Activated CD4-positive, alpha-beta memory T cell treated with anti-CD3 and anti-CD28 coated beads, Interleukin-2, amount 10 ng/mL, durations not matched to agents 7 days and 5 days (primary cell): ENCODE data around the gene THADA. TPM values are rescaled to one million over a fixed set of nuclear protein-coding genes. Genes with fewer than 3 reads are reported as not detected.
A peak's percentile ranks its signal among the peaks of the same experiment; 100 is the strongest.
"Not testable (repeated sequence)": the region's sequence is repeated elsewhere in the genome, so short reads cannot be mapped to it uniquely, and the experiment has no call there.

ENCODE experiments used
- CTCF ChIA-PET: fragments of 350-600 bp; sonication (Branson Sonifier 250); formaldehyde crosslinking; loops from one replicate; lab custom pipeline; 2021; ENCODE audit warnings: antibody characterized with exemption, inconsistent platforms; lab: Charles Lee
- POLR2A ChIA-PET: fragments of 350-600 bp; sonication (Branson Sonifier 250); formaldehyde crosslinking; loops from one replicate; lab custom pipeline; 2021; ENCODE audit warnings: antibody characterized with exemption; lab: Charles Lee
- DNase-seq: peaks from one replicate; pipeline ENCODE4 v3.0.0-alpha.2; 2020
- H3K27ac Mint-ChIP-seq: one replicate; pipeline ENCODE4 v1.8.0; 2021; ENCODE audit warnings: mild to moderate bottlenecking, mixed read lengths
- H3K27me3 Mint-ChIP-seq: one replicate; pipeline ENCODE4 v1.8.0; 2021; ENCODE audit warnings: mixed read lengths
- H3K36me3 Mint-ChIP-seq: one replicate; pipeline ENCODE4 v1.8.0; 2021; ENCODE audit warnings: low read depth, mixed read lengths
- H3K4me1 Mint-ChIP-seq: one replicate; pipeline ENCODE4 v1.8.0; 2021; ENCODE audit warnings: mixed read lengths
- H3K4me3 Mint-ChIP-seq: one replicate; pipeline ENCODE4 v1.8.0; 2021; ENCODE audit warnings: mild to moderate bottlenecking, mixed read lengths
- H3K9me3 Mint-ChIP-seq: one replicate; pipeline ENCODE4 v1.8.0; 2021; ENCODE audit warnings: mixed read lengths
- total RNA-seq, 2 experiments: library from RNA; stranded (reverse); gene quantifications; one replicate each; pipeline ENCODE4 v1.2.3, GENCODE V29; 2021

Gene THADA
- total RNA-seq, 2 experiments from 2014 or later = 21.6 to 25.8 TPM

- H3K4me1 Mint-ChIP-seq = peaks cover 54% of the 10 kb centered on the region
- H3K27ac Mint-ChIP-seq = peak overlapping the region; percentile 94
- no peaks in the 10 kb centered on the region for H3K27me3 Mint-ChIP-seq
- POLR2A ChIA-PET = interaction anchor here (0.6 to 7.5 kb wide), 16 partner anchors 8 to 384 kb away, joined by 3 to 80 read pairs (median 4); partner anchors contain the start of gene ZFP36L2
- DNase-seq = no peak
- H3K4me3 Mint-ChIP-seq = peak overlapping the region; percentile 72
- CTCF ChIA-PET = interaction anchor here (0.6 to 3.0 kb wide), 12 partner anchors 8 to 290 kb away, joined by 3 to 15 read pairs (median 6); no protein-coding TSS in a partner anchor
- H3K9me3 Mint-ChIP-seq = no peaks in the 10 kb centered on the region
- H3K36me3 Mint-ChIP-seq = peaks cover 7% of the 10 kb centered on the region
These were observed 401.5 kb downstream of the THADA start for GRCh38 chr2:43194121-43194869.

- H3K4me3 Mint-ChIP-seq = peak overlapping the region; percentile 72
- H3K9me3 Mint-ChIP-seq = no peaks in the 10 kb centered on the region
- peaks cover 7% of the 10 kb centered on the region for H3K36me3 Mint-ChIP-seq
- DNase-seq = no peak
- no peaks in the 10 kb centered on the region for H3K27me3 Mint-ChIP-seq
- peak overlapping the region; percentile 94 for H3K27ac Mint-ChIP-seq
- ChIA-PET POLR2A (interaction anchor here (0.6 to 7.5 kb wide), 6 partner anchors 8 to 60 kb away, joined by 3 to 80 read pairs (median 14); partner anchors contain the start of gene ZFP36L2), CTCF (interaction anchor here (1.3 to 3.0 kb wide), 7 partner anchors 24 to 291 kb away, joined by 3 to 15 read pairs (median 8); partner anchors contain the start of gene ZFP36L2)
- peaks cover 54% of the 10 kb centered on the region for H3K4me1 Mint-ChIP-seq
These were observed 402.2 kb downstream of the THADA start for GRCh38 chr2:43193652-43194120.

GRCh38 chr2:43192744-43193651 is 402.8 kb downstream of the THADA start:
- ChIA-PET POLR2A (interaction anchor here (0.6 to 7.5 kb wide), 9 partner anchors 9 to 59 kb away, joined by 3 to 80 read pairs (median 4); partner anchors contain the start of gene ZFP36L2), CTCF (interaction anchor here (0.9 to 3.0 kb wide), 13 partner anchors 9 to 292 kb away, joined by 3 to 15 read pairs (median 6); partner anchors contain the start of gene ZFP36L2)
- peak overlapping the region; percentile 94 for H3K27ac Mint-ChIP-seq
- H3K4me1 Mint-ChIP-seq = peaks cover 54% of the 10 kb centered on the region
- peaks cover 7% of the 10 kb centered on the region for H3K36me3 Mint-ChIP-seq
- no peaks in the 10 kb centered on the region for H3K9me3 Mint-ChIP-seq
- no peak for DNase-seq
- H3K27me3 Mint-ChIP-seq = no peaks in the 10 kb centered on the region
- H3K4me3 Mint-ChIP-seq = no peak overlapping the region

- H3K9me3 Mint-ChIP-seq = no peaks in the 10 kb centered on the region
- H3K27ac Mint-ChIP-seq = no peak overlapping the region
- ChIA-PET POLR2A (interaction anchor here (0.6 to 7.5 kb wide), 6 partner anchors 12 to 34 kb away, joined by 3 to 80 read pairs (median 8); partner anchors contain the start of gene ZFP36L2), CTCF (interaction anchor here (0.8 to 2.5 kb wide), 11 partner anchors 10 to 52 kb away, joined by 3 to 13 read pairs (median 4); partner anchors contain the start of gene ZFP36L2)
- H3K27me3 Mint-ChIP-seq = no peaks in the 10 kb centered on the region
- H3K4me1 Mint-ChIP-seq = peaks cover 53% of the 10 kb centered on the region
- DNase-seq = peak; percentile 45
- peaks cover 7% of the 10 kb centered on the region for H3K36me3 Mint-ChIP-seq
- H3K4me3 Mint-ChIP-seq = no peak overlapping the region
These were observed 403.8 kb downstream of the THADA start for GRCh38 chr2:43191947-43192516.

GRCh38 chr2:43190311-43191052 is 405.4 kb downstream of the THADA start:
- ChIA-PET CTCF (interaction anchor here (1.1 to 1.4 kb wide), 2 partner anchors 55 to 56 kb away, joined by 3 read pairs; no protein-coding TSS in a partner anchor), POLR2A (interaction anchor here (0.9 to 2.7 kb wide), 2 partner anchors 13 to 16 kb away, joined by 3 to 12 read pairs; no protein-coding TSS in a partner anchor)
- no peaks in the 10 kb centered on the region for H3K27me3 Mint-ChIP-seq
- no peaks in the 10 kb centered on the region for H3K9me3 Mint-ChIP-seq
- DNase-seq = no peak
- H3K4me1 Mint-ChIP-seq = peaks cover 53% of the 10 kb centered on the region
- no peak overlapping the region for H3K4me3 Mint-ChIP-seq
- no peak overlapping the region for H3K27ac Mint-ChIP-seq
- H3K36me3 Mint-ChIP-seq = peaks cover 5% of the 10 kb centered on the region

GRCh38 chr2:43189861-43190260 is 406.0 kb downstream of the THADA start:
- not testable (repeated sequence) for H3K27me3 Mint-ChIP-seq, H3K27ac Mint-ChIP-seq, H3K4me3 Mint-ChIP-seq, H3K9me3 Mint-ChIP-seq, H3K36me3 Mint-ChIP-seq, DNase-seq
- ChIA-PET POLR2A (interaction anchor here (0.9 kb wide), 1 partner anchor 12 kb away, joined by 3 read pairs; no protein-coding TSS in a partner anchor), CTCF (interaction anchor here (0.7 to 1.4 kb wide), 4 partner anchors 54 to 332 kb away, joined by 3 read pairs; no protein-coding TSS in a partner anchor)
- peaks cover 53% of the 10 kb centered on the region for H3K4me1 Mint-ChIP-seq

- H3K27me3 Mint-ChIP-seq = no peaks in the 10 kb centered on the region
- no peaks in the 10 kb centered on the region for H3K9me3 Mint-ChIP-seq
- no peaks in the 10 kb centered on the region for H3K36me3 Mint-ChIP-seq
- ChIA-PET POLR2A (interaction anchor here (0.7 to 1.2 kb wide), 3 partner anchors 10 to 52 kb away, joined by 3 read pairs; no protein-coding TSS in a partner anchor), CTCF (interaction anchor here (0.7 to 0.8 kb wide), 3 partner anchors 12 to 333 kb away, joined by 3 read pairs; no protein-coding TSS in a partner anchor)
- peaks cover 53% of the 10 kb centered on the region for H3K4me1 Mint-ChIP-seq
- DNase-seq = no peak
- no peak overlapping the region for H3K27ac Mint-ChIP-seq
- H3K4me3 Mint-ChIP-seq = no peak overlapping the region
These were observed 407.1 kb downstream of the THADA start for GRCh38 chr2:43188561-43189386.

- Mint-ChIP-seq H3K27me3 (no peaks in the 10 kb centered on the region), H3K27ac (no peak overlapping the region), H3K4me1 (peaks cover 42% of the 10 kb centered on the region)
These were observed 409.0 kb downstream of the THADA start for GRCh38 chr2:43186679-43187374.

GRCh38 chr2:43186321-43186678 is 409.5 kb downstream of the THADA start:
- Mint-ChIP-seq H3K4me3 (no peak overlapping the region), H3K9me3 (no peaks in the 10 kb centered on the region), H3K27ac (peak overlapping the region; percentile 89), H3K27me3 (no peaks in the 10 kb centered on the region), H3K4me1 (peaks cover 41% of the 10 kb centered on the region), H3K36me3 (no peaks in the 10 kb centered on the region)
- CTCF ChIA-PET = interaction anchor here (1.4 kb wide), 2 partner anchors 8 to 32 kb away, joined by 3 to 5 read pairs; no protein-coding TSS in a partner anchor
- DNase-seq = no peak
- POLR2A ChIA-PET = interaction anchor here (0.7 to 1.5 kb wide), 3 partner anchors 8 to 16 kb away, joined by 3 to 4 read pairs (median 4); no protein-coding TSS in a partner anchor

More at GRCh38 chr2:43186679-43187374, 409.0 kb downstream of the THADA start:
- H3K4me3 Mint-ChIP-seq = no peak overlapping the region
- H3K9me3 Mint-ChIP-seq = no peaks in the 10 kb centered on the region
- no peaks in the 10 kb centered on the region for H3K36me3 Mint-ChIP-seq
- CTCF ChIA-PET = interaction anchor here (1.1 to 1.4 kb wide), 3 partner anchors 8 to 32 kb away, joined by 3 to 5 read pairs (median 3); no protein-coding TSS in a partner anchor
- POLR2A ChIA-PET = interaction anchor here (1.1 to 1.5 kb wide), 4 partner anchors 12 to 40 kb away, joined by 3 to 4 read pairs (median 4); partner anchors contain the start of gene ZFP36L2
- DNase-seq = no peak

GRCh38 chr2:43185146-43185545 is 410.7 kb downstream of the THADA start:
- Mint-ChIP-seq H3K36me3 (no peaks in the 10 kb centered on the region), H3K4me1 (peaks cover 47% of the 10 kb centered on the region), H3K4me3 (no peak overlapping the region), H3K9me3 (no peaks in the 10 kb centered on the region), H3K27me3 (no peaks in the 10 kb centered on the region), H3K27ac (peak overlapping the region; percentile 89)
- DNase-seq = no peak
- ChIA-PET CTCF (interaction anchor here (0.6 to 1.4 kb wide), 2 partner anchors 9 to 490 kb away, joined by 3 read pairs; no protein-coding TSS in a partner anchor), POLR2A (interaction anchor here (0.9 kb wide), 1 partner anchor 22 kb away, joined by 3 read pairs; no protein-coding TSS in a partner anchor)
